HG02970 (cell line): ENCODE data around the gene ADGRB3.
"Not testable (repeated sequence)": the region's sequence is repeated elsewhere in the genome, so short reads cannot be mapped to it uniquely, and the experiment has no call there.

Source experiments
- ATAC-seq: cut with Tn5 transposase; IDR thresholded peaks from one replicate; pipeline ENCODE4 v1.9.1; 2021; ENCODE audit warnings: mild to moderate bottlenecking, moderate library complexity, moderate number of reproducible peaks; ENCODE audit not compliant: unreplicated experiment, low FRiP score

Gene ADGRB3

DNA sequence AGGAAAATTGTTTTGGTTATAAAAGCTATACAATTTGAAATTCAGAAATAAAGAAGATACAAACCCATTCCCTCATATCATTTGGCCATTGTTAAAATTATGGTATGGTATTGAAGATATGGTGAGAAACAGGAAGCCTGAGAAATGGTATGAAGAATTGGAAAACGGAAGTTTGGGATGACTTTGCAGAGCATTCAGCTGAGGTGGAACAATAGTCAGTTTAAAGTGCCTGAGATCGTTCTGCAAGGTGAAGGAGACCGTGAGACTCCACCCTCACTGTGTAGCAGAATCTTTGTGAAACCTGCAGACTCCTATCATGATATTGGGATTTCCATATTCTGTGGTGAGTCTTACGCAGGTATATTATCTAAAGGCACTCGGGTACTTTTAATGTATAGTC, 97.3 kb downstream of the ADGRB3 start:
- no peak for ATAC-seq

DNA sequence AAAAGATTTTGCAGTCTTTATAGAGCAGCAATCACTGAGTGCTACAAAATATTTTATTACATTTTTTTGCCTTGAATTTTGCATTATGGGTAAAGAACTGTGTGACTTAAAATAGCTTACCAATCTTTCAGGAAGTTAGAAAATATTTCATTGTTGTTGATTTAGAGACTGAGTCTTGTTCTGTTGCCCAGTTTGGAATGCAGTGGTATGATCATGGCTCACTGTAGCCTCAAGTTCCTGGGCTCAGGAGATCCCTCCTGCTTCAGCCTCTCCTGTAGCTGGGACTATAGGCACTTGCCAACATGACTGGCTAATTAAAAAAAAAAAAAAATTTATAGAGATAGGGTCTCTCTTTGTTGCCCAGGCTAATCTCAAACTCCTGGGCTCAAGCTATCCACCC, 100.8 kb downstream of the ADGRB3 start:
- ATAC-seq: no peak

DNA sequence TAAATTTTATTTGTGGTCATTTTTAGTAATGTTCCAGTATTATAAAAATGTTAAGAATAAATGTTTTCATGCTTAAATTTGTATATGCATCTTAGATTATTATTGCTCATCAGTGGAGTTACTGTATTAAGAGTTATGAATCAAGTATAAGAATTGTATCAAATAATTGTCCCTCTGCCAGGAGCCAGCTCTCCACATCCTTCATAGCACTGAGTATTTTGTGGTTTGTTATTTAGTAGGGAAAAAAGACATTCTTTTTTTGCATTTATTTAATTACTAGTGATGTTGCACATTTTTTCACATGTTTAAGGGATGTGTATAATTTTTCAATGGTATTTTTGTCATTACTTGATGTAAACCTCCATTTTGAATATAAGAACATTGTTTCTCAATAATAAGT, 102.0 kb downstream of the ADGRB3 start:
- no peak for ATAC-seq

DNA sequence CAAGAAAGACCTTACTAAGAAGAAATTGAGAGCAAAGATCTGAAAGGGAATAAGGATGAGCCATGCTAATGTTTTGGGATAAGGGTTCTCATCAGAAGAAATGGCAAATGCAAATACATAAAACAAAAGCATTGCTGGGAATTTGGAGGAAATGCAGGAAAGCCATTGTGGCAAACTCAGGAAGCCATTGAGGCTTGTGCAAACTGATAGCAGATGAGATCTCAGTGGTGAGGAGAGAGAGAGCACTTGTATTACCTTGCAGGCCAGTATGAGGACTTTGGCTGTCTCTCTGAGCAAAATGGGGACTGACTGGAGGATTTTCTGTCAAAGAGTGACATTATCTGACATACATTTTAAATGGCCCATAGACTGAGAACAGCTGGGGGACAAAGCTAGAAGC, 103.0 kb downstream of the ADGRB3 start:
- no peak for ATAC-seq

DNA sequence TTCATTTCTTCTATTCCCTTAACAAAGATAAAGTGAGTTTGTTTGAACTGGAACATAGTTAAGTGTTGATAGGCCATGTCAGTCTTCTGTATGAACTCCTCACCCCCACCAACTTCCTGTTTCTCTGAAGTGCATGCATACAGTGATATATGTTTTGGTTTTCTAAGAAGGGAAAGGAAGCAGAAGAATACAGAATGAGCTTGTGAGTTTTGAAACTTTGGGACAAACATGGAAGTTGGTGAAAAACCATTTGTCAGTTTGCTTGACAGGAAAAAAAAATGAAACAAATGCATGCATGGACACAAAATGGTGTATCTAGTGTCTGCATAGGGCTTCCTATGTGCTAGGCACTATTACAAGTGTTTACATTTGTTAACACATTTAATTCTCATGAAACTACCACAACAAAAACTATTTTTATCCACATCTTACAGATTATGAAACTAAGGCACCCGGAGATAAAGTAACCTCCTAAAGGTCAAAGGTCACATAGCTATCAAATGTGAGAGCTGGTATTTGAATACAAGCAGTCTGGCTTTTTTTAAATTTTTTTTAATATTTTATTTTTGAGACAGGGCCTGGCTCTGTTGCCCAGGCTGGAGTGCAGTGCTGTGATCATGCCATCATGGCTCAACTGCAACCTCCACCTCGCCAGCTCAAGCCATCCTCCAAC, 105.9 kb downstream of the ADGRB3 start:
- ATAC-seq: no peak

DNA sequence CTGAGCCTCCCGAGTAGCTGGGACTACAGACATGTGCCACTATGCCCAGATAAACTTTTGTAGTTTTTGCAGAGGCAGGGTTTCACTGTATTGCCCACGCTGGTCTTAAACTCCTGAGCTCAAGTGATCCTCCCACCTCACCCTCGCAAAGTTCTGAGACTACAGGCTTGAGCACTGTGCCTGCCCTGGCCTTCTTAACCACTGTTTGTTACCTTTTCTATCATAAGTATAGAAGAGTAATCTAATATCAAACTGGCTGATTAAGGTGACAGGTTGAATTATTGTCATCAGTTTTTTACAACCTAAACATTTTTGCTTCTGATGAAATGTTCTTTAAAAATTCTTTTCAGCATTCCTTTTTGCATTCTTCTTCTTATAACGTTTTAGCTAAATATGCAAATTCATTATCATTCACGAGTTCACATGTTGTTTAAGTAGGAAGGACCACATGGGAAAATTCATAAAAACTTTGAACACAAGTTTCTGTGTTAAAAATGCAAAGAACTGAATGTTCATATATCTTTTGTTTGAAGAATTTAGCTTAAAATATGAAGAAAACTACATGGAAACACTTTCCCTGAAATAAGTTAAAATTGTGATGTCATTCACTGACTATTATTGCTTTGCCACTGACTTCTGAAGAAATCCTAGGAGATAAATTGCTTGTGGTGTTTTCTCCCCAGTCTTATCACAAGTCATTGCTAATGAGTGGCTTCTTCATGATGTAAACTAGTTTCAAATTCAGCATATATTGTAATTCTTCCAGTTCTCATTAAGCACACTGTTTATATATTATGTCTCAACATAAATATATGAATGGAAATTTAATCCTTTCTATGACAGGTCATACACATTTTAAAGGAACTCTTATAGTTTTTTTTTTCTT, 106.7 kb downstream of the ADGRB3 start:
- no peak for ATAC-seq

DNA sequence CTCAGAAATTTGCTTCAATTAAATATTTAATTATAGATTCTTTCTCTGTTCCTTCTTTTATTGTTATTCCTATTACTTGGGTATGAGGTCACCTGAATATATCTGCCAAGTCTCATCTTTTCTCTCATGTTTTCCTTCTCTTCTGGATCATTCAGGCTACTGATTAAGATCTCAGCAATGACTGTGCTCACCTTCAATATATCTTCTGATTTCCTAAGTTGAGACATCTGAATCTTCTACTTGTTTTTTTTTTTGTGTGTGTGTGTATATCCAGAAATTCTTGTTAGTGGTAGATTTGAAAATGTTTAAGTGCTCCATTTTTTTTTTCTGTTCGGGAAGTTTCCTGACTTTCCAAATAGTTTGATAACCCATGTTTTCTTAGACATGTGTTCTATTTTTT, 108.0 kb downstream of the ADGRB3 start:
- no peak for ATAC-seq

DNA sequence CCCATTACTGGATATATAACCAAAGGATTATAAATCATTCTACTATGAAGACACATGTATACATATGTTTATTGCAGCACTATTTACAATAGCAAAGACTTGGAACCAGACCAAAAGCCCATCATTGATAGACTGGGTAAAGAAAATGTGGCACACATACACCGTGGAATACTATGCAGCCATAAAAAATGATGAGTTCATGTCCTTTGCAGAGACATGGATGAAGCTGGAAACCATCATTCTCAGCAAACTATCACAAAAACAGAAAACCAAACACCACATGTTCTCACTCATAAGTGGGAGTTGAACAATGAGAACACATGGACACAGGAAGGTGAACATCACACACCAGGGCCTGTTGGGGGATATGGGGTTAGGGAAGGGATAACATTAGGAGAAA, 109.3 kb downstream of the ADGRB3 start:
- ATAC-seq: not testable (repeated sequence)

DNA sequence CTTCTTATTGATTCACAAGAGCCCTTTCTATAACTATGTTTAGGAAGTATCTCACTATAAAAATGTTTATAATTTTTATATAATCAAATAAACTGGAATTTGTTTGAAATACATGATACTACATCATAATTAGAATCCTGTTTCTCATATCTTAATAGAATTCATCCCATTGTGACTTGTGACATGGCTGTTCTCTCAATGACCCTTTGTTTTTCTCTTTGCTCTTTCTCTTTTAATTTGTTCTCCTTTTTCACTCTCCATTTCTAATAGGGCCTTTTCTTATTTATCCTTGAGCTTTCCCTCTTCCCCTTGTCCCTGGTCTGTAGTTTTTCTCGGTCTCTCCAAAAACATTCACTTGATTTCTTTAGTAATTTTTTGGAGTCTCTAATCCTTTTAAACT, 111.3 kb downstream of the ADGRB3 start:
- ATAC-seq: no peak

DNA sequence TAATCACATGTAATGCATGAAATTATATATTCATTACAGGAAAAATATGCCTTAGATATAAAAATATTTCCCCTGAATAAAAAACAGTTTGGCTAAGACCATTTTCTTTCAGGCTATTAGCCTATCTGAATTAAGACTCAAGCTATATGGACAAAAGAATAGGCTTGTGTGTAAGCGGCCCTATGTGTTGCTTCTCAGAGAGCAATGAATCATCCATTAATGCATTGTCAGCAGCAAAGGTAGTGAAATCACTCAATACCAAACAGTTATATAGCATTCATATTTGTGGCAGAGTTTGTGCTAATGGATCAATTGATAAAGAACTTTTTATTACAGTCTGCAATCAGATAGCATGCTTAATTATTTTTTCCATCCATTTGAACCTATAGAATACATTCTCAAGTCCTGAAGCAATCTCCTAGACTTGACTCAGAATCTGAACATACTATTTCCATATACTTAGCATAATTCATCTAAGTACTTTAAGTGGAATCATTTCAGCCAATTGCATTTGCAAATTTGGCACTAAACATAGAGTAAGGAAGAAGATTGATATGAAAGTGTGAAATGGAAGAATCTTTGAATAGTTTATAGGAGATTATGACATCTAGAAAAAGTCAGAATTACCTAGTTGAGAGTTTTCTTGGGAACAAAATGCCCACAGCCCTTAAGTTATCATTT, 112.2 kb downstream of the ADGRB3 start:
- no peak for ATAC-seq

DNA sequence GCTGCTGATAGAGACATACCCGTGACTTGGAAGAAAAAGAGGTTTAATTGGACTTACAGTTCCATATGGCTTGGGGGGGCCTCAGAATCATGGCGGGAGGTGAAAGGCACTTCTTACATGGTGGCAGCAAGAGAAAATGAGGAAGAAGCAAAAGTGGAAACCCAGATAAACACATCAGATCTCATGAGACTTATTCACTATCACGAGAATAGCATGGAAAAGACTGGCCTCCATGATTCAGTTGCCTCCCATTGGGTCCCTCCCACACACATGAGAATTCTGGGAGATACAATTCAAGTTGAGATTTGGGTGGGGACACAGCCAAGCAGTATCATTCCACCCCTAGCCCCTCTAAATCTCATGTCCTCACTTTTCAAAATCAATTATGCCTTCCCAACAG, 112.8 kb downstream of the ADGRB3 start:
- ATAC-seq: not testable (repeated sequence)

DNA sequence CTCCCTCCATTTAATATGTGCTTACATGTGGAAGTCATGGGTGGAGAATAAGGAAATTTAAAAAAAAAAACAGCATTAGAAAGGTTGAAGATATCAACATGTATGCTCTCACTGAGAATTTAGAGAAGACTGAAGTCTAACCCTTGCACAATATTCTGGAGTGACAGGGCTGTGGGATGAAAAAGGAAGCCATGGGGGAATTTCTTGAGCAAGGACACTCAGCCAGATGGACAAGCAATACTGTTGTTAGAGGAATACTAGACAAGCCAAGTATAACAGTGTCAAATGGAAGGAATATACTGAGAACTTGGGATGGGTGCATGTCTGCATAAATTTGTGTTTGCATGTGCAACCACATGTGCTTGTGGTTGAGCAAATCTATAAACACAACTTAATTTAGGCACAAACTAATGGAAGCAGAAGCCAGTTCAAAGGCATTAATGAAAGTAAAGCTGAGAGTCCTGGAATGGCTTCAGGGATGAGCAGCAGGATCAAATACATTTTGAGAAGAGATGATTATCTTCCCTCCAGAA, 119.7 kb downstream of the ADGRB3 start:
- ATAC-seq: no peak

DNA sequence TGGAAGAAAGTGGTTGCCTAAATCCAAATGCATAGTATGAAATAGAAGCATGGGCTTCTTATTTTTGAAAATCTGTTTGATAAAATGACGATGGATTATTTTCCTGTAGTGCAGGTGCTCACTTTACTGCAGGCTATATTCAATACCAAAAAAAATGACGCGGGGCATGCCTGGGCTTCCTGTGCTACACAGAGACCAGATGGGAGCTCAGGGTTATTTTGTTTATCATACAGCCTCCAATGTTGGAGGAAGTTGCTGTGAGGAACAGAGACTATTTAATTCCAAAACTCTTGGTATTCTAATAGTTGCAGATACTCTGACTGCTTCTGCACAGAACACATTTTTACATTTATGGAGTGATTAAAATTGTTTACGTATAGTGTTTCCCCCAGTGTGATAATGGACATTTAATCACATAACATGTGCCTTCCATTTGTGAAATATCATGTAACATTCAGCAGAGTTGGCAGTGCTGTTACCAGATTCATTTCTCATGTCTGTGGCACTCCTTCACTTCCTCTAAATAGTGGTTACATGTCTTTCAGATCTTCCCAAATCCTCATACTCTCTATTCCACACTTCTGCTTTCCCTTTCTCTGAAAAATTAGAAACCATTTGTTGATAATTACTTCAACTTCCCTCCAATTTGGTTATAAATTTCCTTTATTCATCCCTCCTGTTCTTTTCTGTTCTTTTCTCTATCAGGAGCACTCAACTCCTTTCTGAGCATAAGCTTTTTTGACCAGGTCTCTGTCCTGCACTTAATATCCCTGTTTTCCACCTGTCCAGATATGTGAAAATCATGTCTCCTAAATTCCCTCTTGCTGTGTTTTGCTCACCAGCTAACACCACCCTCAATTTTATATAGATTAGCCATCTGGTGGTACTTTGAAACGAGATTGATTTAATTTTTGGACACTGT, 121.6 kb downstream of the ADGRB3 start:
- ATAC-seq: no peak

DNA sequence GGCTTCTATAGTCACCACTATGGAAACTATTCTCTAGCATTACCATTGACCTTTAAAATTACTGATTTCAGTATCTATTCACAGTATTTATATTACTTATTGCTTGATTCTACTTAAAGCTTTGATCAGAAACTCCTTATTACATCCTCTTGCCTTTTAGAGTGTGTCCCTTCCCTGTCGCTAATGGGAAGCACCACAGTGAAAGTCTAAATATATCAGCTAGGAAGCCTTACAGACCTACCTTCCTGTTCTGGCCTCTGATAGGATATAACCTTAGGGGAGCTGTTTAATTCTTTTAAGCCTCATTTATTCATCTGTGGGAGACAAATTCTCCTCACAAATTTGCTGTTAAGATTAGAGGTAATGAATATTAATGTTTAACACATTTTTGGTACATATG, 122.7 kb downstream of the ADGRB3 start:
- no peak for ATAC-seq

DNA sequence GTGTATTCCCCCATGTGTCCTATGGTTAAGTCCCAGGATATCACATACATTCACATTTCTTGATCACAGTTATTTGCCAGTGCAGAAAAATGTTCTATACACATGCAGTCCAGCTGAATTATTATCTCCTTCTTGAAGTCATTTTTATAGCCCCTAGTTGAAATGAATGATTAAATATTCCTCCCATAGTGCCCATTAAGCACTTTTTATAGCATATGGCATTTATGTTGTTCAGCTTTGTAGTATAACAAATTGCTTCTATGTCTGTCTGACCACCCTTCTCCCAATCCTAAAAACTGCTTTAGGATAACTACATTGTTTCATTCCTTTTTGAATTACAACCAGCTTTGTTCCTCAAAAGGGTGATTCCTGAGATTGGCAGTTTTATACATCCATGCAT, 123.5 kb downstream of the ADGRB3 start:
- ATAC-seq: no peak

DNA sequence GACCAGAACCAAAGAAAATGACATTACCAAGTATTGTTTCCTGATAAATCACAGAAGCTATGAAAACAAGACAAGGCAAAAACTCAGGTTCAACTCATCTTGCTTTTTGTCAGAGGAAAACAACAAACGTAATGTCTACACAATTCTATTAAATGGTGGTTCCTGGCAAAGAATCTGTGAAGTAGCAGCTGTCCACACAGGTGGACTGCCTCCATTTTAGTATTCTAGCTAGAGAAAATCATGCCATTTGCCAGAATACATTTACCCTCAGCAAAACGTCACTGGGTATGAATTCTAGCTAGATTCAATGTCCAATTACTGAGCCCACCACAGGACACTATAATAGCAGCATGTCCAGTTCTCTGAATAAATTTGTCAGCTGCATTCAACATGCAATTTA, 125.4 kb downstream of the ADGRB3 start:
- ATAC-seq: no peak

DNA sequence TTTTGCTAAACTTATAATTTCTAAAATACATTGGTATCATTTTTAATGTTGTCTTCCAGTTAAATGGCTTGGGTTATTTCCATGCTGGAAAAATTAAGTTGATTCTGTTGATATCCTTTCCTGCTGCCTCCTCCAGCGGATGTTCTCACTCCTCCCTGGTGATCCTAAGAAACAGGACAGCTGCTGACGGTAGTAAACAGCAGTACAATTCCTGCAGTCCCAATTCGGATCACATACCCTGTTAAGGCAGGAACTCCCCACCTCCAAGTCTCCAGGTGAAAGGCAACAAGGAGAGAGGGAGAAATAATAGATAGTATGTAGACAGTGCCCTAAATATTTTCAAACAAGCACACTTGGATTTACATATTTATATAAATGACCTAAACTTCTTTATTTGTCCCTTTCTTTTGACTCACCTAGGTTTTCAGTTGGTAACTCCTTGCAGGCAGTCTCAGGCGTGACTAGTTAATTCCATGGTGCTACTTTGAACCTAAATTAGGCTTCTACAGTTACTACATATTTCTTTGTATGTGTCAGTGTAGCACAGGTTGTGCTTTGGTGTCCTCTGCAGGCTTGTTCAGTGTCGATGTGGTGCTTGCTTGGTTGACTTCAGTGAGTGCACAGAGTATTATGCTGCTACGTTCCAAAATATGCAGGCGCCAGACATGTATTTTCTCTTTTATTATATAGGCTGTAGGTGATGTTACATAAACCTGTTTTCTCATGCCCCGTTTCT, 126.0 kb downstream of the ADGRB3 start:
- no peak for ATAC-seq

DNA sequence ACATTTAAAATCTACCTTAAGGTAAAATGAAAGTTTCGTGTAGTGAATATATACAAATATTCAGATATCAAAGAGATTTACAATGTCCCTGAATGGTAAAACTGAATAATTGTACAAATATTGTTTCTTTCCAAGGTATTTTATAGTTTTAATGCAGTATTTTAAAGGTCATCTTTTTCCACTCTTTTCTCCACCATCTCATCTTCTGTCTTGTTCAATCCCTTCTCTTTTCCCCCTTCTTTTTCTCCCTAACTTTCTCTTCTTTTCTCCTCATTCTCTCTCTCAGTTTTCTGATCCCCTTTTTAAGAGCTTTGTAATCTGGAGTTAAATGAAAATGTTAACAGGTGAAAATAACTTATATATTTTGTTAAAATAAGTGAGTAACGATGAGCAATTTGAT, 126.9 kb downstream of the ADGRB3 start:
- ATAC-seq: no peak

DNA sequence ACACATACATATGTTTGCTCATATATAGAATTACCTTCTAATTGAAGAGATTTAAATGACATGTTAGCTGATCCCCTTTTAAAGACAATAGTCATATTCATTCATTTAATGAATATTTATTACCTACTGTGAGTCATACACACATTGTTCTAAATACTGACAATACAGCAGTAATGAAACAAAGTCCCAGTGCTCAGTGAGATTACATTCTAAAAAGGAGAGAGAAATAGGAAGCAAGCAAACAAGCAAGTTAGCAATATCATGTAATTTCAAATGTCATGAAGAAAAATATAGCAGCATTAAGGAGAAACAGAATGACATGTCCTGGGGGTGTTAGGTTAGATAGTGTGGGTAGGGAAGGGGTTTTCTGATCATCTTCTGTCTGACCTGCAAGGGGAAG, 136.3 kb downstream of the ADGRB3 start:
- ATAC-seq: no peak
